GM19395 (cell line): ENCODE results near the gene ENTPD8.
"Not testable (repeated sequence)": the region's sequence is repeated elsewhere in the genome, so short reads cannot be mapped to it uniquely, and the experiment has no call there.

Experiments used
- ATAC-seq: cut with Tn5 transposase; IDR thresholded peaks from one replicate; pipeline ENCODE4 v1.9.1; 2021; ENCODE audit warnings: mild to moderate bottlenecking, moderate library complexity; ENCODE audit not compliant: unreplicated experiment

ENTPD8 gene

GRCh38 chr9:137416006-137416562, 25.1 kb downstream of the ENTPD8 start:
- ATAC-seq = no peak

DNA sequence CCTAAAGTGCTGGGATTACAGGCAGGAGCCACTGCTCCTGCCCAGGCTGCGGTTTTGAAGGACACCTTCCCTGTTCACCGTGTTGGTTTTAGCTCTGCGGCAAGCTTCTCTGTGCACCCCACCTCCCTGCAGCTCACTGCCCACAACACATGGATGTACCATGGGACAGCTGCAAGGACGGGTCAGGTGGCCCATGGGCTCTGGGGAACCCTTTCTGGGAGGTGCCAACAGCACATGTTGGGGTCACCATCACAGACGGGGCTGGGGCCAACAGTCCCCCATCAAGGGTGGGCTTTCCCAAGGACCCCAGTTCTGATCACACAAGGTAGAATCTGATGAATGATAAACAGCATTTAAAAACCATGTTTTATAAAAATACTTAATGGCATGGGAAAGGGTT, 25.7 kb downstream of the ENTPD8 start:
- no peak for ATAC-seq

DNA sequence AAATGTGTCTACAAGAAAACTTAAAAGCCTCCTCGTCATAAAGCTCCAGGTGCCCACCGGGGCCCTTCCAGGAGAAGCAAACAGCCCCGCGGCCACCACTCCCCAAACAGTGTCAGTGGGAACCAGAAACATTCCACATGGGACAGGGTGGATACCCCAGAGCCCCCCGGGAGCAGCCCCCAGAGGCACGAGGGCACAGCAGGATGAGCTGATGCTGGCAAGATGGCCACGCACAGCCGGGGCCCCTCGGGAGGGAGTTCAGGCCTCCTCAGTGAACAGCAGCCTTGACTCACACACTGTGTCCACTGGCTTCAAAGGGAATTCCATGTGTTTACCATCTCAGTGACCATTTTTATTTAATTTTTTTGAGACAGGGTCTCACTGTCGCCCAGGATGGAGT, 28.7 kb downstream of the ENTPD8 start:
- ATAC-seq = no peak

DNA sequence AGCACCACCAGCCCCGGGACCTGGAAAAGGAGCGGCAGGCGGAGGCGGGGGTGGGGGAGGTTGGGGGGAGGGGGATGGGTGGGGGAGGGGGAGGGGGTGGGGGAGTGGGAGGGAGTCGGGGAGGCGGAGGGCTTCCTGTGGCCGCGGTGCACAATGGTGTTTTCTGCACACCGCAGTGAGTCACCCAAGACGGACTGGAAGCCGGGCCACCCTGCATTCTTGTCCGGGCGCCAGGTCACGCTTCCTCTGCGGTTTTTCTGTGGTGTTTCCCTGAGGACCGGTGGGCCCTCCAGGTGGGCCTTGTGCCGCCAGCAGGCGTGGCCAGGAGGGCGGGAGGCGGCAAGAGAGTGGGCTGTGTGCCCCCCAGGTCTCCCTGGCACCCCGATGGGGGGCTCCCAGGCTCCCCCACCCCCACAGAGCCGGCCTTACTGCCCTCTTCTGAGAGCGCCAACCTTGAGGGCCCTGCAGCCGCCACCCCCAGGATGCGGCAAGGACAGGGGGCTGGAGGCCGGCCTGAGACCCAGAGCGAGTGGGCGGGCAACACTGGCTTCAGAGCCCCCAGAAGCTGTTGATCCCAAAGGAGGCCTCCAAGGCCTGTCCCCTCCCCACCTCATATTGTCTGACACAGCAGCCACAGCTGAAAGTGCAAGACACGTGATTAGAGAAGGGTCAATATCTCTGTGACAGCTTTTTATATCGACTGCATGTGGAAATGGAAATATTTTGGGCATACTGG, 29.3 kb downstream of the ENTPD8 start:
- peak; percentile 63 for ATAC-seq

DNA sequence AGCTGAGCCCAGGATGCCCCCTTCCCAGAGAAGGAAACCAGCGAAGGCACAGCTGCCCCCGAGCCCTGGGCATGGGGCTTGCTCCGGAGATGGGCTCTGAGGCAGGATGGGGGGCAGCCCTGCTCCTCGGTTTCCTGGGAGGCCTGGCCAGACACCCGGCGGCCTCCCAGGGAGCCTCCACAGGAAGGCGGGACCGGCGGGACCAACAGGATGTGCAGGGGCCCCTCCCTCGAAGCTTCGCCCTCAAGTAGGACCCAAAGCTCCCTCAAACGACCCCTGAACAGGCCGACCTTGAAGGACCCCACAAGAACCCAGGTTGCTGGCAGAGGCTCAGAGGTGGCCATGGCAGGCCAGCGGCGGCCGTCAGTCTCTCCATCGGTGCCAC, 29.9 kb downstream of the ENTPD8 start:
- no peak for ATAC-seq

DNA sequence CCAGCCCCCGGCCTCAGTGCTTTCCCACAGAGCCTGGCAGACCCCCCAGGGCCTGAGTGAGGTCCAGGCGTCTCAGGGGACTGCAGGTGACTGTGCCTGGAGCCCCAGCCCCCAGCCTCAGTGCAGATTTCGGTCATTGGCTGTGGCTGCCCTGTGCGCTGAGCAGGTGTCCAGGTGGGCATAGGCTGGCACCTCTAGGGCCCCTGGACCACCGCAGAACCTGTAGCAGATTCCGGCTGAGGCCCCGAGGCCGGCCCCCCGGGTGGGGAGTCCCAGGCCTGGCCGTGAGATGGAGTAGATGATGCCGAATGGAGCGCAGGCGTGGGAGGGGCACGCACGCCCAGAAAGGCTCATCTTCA, 30.3 kb downstream of the ENTPD8 start:
- ATAC-seq = no peak

- not testable (repeated sequence) for ATAC-seq
Observed at GRCh38 chr9:137410236-137410890, 30.8 kb downstream of the ENTPD8 start.

- no peak for ATAC-seq
Observed at GRCh38 chr9:137409515-137409914, 31.6 kb downstream of the ENTPD8 start.

DNA sequence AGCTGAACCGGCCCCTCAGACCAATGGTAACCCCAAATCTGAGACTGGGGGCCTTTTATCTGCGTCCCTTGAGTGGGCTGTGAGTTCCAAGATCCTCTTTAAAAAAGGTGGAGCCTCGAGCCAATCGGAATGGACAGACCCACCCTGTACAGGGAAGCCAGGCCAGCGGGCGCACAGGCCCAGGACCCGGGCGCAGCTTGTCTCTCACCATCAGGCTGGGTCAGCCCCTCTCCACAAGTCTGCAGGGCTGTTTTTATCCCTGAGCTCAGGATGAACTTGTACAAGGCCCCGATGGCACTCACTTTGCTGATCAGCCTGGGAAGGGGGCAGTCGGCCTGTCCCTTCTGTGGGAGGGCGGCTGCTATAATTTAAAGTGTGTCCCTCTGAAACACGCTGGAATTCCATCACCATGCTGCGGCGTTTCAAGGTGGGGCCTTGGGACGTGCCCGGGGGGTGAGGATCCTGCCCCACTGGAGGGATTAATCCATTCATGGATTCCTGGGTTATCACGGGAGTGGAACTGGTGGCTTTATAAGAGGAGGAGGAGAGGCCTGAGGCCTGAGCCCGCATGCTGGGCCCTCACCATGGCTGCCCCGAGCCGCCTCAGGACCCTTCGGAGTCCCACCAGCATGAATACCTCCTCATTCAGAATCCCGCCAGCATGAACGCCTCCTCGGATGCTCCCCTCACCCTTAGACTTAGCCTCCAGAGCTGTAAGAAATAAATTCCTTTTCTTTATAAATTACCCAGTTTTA, 32.3 kb downstream of the ENTPD8 start:
- no peak for ATAC-seq

- no peak for ATAC-seq
Observed at GRCh38 chr9:137407590-137408300, 33.4 kb downstream of the ENTPD8 start.

DNA sequence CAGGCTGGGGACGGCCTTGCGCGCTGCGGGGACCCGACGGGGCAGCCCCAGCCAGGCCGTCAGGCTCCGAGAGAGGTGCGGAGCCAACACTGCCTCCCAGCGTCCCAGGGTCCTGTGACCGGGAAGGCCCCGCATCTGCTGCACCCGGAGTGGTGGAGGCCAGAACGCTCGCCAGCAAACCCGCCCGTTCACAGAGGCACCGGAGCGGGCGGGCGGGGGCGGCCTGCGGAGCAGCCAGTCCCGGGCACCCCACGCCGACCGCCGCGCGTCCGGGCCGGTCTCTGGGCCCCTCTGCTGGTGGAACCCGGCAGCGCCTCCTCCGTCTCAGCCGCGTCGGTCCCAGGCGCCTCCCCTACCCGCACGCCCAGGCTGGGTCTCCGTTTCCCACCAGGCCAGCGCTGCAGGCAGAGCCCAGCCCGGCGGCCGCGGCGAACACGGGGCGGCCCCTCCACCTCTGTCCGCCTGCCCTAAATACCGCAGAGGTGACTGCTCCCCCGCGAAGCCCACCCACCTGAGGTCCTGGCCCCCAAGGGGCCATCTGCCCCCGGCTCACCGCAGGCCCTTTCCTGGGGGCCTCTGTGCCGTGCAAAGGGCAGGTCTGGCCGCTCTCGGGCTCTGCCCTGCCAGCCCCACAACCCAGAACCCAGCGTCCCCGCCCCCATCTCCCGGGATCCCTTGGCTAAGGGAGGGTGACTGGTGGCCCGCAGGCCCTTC, 34.1 kb downstream of the ENTPD8 start:
- ATAC-seq = no peak

DNA sequence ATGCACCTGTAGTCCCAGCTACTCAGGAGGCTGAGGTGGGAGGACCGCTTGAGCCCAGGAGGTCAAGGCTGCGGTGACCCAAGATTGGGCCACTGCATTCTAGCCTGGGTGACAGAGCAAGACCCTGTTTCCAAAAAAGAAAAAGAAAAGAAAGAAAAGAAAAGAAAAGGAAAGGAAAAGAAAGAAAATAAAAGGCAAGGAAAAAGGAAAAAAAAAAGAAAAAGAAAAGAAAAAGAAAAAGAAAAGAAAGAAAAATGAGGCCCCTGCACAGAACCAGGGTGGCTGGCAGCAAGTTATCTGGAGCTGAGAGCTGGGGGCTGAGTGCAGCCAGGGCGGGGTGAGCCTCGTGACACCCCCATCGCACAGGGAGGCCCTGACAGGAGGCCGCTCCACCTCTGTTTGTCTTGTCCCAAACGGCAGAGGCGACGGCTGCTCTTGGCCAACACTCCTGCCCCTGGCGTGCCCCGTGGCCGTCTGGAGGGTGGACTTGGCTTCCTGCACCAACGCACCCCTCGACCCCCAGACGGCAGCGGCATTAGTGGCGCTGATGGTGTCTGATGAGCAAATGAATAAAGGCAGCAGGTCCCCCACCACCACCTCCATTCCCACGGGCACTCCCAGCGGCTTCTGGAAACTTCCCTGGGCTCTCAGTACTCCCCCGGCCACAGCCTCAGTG, 34.9 kb downstream of the ENTPD8 start:
- ATAC-seq = no peak

GRCh38 chr9:137405677-137406081, 35.5 kb downstream of the ENTPD8 start:
- no peak for ATAC-seq

- ATAC-seq = no peak
Observed at GRCh38 chr9:137404961-137405567, 36.1 kb downstream of the ENTPD8 start.

DNA sequence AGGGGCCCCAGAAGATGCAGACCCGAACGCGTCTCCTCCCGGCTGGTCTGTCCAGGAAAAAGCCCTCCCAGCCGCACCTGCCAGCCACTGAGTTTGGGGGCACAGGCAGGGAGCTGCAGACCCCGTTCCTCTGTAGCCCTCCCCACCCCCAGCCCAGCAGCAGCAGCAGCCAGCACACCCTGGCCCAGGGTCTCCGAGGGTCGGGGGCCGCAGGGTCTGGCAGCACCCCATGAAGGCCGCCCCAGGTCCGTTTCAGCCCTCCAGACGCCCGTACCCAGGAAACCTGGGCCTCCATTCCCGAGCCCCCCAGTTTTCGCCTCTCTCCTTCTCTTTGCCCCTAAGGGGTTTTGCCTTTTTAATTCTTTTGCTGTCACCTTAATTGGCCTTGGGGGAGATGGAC, 37.9 kb downstream of the ENTPD8 start:
- no peak for ATAC-seq

GRCh38 chr9:137402746-137403145, 38.4 kb downstream of the ENTPD8 start:
- no peak for ATAC-seq

DNA sequence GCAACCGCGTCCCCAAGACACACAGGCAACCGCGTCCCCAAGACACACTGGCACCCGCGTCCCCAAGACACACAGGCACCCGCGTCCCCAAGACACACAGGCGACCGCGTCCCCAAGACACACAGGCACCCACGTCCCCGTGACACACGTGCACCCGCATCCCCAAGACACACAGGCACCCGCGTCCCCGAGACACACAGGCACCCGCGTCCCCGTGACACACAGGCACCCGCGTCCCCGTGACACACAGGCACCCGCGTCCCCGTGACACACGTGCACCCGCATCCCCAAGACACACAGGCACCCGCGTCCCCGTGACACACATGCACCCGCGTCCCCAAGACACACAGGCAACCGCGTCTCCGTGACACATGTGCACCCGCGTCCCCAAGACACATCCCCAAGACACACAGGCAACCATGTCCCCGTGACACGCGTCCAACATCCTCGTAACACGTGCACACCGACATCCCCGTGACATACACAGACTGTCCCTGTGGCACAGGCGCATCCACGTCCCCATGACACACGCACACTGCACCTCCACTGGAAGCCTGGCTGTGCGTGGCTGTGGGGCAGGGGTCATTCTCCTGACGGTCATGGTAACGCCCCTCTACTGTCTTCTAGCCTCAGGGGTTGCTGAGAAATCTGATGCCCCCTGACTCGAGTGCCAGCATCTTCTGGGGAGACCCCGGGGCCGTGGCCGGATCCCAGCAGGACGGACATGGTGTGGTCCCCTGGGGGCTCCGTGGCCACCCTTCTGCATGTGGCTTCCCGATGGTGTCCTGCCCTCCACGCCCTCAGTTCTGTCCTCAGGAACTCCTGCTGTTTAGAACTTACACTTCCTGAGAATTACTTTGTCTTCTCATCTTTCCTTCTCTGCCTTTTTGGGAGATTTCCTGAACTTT, 42.3 kb downstream of the ENTPD8 start:
- no peak for ATAC-seq

DNA sequence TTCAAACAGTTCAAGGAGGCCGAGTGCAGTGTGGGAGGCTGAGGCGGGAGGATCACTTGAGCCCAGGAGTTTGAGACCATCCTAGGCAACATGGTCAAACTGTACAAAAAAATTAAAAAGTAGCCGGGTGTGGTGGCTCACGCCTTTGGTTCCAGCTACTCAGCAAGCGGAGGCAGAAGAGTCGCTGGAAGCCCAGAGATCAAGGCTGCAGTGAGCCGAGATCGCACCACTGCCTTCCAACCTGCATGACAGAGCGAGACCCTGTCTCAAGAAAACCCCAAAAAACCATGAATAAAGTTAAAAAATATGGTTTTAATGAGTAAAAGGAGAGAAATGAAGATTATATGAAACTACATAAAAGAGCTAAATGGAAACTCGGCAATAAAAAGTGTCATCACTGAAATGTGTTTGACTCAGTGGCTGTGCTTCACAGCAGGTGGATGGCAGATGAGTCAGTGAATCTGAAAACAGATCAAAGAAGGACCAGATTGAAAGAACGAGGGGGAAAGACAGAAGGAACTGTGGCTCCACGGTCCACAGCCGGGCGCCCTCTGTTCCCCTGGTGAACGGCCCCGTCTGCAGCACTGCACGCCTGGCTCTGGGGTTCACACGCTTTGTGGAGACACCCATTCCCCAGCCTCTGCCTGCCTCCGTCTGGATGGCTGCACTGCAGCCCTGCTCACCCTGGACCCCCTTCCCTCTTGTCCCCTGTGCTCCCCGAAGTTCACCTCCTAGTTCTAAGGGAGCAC, 43.3 kb downstream of the ENTPD8 start:
- no peak for ATAC-seq
